HG02938 (cell line): Measurements from ENCODE around the gene GRAMD4.

Experiments
- ATAC-seq: cut with Tn5 transposase; IDR thresholded peaks from one replicate; pipeline ENCODE4 v1.9.1; 2021; ENCODE audit warnings: mild to moderate bottlenecking, moderate library complexity; ENCODE audit not compliant: unreplicated experiment

GRAMD4 gene

DNA sequence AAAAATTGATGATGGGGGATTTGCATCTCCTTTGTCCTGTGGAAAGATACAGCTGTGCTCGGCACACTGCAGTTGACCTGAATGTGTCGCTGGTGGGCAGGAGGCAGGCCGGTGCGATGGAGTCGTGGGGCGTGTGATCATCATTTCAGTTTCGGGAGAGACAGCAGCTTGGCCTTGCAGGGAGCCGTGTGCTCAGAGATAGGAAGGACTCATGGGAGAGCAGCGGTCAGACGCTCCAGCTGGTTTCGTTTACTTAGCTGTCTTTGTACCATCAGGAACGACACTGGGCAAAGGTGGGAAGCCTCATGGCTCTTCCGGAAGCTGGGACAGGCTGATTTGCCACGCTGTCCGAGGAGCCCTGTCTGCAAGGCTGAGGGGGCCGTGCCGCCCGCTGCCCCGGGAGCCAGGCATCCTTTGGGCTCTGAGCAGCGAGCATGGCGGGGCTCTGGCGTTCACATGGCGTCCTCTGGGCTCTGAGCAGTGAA is 32.7 kb downstream of the GRAMD4 start:
- ATAC-seq = no peak

DNA sequence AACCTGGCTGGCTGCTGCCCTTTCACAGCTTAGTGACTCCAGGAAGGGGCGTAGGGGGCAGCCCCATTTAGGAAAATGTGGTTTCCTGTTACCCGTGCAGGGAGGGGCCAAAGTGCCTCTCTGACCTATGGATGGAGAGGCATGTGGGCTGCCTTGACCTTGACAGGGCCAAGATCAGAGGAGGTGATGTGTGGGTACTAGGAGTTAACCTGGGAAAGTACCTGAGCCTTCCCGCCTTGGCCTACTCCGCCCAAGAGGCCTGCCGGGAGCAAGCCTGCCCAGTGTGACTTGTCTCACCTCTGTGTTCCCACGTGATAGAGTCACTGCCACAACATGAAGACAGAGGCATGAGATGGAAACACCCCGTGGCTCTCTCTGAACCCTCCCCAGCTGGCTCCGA is 33.4 kb downstream of the GRAMD4 start:
- ATAC-seq = no peak

DNA sequence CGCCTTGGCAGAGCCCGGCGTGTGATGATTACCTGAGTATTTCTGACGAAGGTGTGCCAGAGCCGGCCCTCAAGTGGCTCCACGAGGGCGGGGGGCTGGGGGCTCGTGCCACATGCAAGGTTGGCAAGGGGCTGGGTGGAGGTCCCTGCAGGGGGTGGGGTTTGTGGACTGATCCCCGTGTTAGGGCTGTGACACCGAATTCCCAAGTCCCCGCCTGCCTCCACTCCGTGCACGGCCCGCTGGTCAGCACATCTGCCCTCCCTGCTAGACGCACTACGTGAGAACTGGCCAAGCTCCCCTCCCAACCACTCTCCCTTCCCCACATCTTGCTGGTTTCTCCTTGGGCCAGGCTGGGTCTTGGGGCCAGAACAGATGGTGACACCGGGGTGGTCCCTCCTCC is 34.2 kb downstream of the GRAMD4 start:
- ATAC-seq = no peak

DNA sequence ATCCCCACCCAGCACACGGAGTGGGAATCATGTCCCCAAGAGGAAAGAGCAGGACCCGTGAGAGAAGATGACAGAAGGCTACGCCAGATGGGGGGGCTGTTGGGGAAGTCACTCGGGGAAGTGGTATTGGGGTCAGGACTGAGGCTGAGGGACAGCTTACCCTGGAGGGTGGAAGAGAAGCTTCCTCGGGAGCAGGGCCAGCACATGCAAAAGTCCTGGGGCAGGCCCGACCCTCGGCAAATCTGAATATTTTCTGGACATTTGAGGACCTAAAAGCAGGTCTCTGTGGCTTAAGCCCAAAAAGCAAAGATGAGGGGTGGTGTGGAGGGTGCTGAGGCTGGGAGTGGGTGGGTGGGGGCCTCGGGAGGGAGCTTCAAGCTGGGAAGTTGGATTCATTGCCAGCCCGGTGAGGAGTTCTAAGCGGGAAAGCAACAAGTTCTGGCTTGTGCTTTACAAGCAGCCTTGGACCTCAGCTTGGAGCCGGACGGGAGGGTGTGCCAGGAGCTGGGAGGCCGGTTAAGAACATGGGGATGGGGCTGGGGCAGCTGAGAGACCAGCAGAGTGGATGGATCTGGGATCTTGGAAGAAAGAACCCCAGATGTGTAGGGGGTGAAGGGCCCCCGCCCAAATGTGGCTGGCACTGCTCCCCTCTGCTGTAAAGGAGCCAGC is 34.9 kb downstream of the GRAMD4 start:
- ATAC-seq = no peak

DNA sequence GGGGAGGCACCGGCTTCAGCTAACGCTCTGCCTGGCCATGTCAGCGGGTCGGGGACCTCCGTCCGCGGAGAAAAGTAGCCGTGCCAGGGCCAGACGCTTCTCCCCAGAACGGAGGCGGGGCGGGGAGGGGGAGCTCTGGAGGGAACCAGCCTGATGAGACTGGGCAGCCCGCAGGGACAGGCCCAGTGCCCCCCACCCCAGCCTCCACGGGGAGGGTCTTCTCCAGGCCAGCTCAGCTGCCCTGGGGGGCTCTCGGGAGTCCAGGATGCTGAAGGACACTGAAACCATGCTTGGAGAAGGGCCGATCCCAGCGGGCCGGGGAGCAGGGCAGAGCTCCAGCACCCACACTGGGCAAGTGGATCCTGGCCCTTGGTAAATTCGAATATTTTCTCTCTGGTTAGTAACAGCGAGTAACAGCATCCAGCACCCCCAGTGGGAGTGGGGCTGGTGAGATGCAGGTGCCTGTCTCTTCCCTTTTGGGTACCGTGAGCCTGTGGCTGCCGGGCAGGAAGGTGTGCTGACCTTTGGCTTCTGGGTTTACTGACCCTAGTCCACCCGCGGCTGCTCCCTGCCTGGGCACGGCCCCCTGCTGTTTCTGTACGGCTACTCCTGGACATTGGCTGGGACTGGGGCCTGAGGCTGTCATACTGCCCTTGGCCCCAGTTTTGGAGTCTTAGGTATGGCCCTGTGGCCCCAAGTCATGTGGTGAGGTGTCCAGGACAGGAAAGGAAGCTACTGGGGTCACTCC is 35.8 kb downstream of the GRAMD4 start:
- no peak for ATAC-seq

DNA sequence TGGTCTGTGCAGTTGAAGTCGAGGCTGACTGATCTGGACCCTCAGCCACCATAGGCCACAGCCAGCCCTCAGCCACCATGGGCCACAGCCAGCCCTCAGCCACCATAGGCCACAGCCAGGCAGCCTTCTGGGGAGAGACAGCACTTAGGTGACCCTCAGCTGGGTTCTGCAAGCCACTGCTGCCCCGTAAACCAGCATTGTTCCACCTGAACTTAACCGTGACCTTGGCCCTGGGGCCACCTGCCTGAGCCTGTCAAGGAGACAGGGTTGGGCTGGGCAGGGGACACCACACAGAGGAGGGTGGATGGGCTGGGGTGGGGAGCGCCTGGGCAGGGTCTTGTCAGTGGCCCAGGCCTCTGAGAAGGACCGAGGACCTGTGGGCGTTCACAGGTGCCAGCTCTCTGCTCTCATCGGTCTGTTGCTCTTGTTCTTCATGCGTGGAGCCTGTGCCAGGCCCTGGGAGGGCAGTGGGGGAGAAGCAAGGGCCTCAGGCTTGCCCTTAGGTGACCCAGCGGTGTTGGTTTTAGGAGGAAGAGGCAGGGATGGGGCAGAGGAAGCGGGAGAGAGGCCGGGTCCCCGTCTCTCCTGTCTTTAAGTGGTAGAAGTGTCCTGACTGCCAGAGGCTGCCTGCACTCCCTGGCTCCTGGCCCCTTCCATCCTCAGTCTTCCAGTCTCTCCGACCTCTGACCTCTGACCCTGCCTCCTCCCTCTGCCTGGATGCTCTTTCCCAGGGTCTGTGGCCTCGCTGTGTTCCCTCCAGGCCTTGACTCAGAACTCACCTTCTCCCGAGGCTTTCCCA is 36.9 kb downstream of the GRAMD4 start:
- no peak for ATAC-seq

DNA sequence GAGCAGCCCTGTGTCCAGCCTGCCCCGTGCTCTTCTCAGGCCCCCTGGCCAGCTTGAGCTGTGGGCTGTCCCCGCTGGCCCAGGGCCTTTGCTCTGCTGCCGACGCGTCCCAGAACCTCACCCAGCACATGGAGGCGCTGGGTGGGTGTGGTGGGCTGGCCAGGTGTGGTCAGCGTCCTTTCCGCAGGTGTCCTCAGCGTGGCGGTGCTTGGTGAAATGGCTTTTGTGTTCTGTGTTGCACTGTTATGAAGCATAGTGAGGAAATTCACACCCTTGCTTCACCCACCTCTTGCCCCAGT is 37.4 kb downstream of the GRAMD4 start:
- ATAC-seq = no peak

DNA sequence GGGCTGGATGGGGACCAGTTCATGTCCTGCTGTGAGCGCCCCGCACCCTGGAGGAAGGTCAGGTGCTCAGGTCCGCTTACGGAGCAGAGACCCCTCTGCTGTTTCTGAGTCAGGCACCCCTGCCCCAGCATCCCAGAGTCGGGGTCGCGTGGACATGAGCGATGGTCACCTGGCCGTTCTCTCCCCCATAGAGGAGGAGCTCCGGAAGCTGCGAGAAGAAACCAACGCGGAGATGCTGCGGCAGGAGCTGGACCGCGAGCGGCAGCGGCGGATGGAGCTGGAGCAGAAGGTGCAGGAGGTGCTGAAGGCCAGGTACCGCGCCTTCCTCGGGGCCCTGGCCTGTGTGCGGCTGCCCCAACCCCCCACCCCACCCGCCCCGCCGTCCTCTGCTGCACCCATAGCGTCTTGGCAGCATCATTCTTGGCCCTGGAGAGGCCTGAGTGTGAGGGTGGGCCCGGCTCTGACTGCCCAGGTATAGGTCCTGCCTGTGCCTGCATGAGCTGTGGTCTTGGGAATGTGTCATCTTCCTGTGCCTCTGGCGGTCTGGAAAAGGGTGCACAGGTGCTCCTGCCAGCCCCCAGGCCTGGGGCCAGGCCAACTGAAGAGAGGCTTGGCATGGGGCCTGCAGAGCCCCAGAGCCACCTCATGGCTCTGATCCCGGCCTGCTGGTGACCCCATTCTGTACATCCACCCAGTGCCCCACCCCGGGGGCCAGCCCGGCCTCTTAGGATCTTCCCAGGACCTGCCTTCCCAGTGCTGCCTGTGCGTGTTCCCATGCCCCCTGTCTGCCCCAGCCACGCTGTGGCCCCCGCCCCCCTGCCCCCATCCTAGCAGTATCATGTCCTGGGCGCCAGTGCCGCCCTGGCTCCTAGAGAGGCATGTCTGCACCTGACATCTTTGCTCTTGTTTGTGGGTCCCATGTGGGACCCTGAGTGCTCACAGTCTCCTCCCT is 38.1 kb downstream of the GRAMD4 start:
- ATAC-seq = no peak

DNA sequence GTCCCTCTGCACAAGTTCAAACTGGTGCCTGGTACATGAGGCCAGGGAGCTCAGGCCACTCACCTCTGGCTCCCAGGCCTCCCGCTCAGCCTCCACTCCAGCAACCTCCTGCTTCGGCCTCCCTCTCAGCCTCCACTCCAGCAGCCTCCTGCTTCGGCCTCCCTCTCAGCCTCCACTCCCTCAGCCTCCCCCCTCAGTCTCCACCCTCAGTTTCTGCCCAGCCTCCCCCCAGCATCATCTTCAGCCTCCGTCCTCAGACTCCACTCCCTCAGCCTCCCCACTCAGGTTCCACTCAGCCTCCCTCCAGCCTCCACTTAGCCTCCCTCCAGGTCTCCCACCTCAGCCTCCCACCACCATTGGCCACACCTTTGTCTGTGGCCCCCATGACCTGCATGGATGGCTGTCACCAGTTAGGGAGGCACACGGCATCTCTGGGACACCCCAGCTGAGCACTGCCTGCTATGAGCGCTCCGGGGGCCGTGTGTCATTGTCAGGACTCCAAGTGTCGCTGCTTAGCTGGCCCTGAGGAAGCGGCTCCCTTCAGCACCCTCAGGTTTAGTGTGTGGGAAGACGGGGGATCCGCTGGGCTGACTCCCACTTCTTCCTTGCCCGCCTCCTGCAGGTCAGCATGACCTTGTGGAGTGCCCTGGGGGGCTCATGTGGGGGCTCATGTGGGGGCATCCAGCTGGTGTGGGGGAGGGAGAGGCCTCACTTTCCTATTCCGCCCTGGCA is 39.0 kb downstream of the GRAMD4 start:
- ATAC-seq = no peak

DNA sequence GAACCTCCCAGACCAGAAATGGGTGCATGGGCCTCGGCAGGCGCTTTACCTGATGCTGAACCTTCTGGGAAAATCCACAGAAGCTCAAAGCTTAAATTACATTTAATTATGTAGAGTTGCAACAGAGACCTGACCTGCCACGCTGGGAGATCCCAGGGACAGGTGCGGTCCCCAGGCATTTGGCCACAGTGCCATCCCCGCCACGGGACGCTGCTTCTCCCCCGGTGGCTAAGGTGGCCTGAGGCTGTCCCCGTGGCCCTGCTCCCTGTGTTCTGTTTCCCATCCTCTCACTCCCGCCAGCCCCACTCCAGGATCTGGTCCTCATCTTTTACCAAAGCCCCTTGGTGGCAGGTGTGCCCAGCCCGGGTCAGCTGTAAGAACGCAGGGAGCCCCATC is 39.6 kb downstream of the GRAMD4 start:
- no peak for ATAC-seq

DNA sequence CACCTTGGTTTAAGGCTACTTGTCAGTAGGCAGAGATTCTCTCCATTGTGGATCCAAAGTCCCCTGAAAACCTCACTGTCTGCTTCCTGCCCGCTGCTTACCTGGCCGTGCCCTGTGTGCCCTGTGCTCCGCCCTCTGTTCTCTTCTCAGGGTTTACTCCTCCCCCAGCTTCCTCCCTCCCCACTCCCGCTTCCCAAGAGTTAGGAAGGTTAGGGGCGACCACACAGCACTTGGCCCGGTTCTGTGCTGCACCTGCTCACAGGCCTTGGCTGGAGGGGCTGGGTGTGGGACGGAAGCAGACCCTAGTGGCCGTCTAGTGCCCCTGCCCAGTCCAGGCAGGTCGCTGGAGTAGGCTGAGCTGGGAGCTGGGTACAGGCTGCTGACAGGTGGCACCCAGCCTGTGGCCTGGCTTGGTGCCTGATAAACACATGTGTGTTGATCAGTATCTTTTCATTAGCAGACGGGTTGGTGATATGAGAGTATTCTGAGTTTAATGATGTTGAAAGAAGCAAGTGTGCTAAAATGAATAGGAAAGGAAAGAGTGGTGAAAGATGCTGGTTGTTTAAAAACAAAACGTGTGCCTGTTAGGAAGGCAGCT is 40.5 kb downstream of the GRAMD4 start:
- no peak for ATAC-seq

DNA sequence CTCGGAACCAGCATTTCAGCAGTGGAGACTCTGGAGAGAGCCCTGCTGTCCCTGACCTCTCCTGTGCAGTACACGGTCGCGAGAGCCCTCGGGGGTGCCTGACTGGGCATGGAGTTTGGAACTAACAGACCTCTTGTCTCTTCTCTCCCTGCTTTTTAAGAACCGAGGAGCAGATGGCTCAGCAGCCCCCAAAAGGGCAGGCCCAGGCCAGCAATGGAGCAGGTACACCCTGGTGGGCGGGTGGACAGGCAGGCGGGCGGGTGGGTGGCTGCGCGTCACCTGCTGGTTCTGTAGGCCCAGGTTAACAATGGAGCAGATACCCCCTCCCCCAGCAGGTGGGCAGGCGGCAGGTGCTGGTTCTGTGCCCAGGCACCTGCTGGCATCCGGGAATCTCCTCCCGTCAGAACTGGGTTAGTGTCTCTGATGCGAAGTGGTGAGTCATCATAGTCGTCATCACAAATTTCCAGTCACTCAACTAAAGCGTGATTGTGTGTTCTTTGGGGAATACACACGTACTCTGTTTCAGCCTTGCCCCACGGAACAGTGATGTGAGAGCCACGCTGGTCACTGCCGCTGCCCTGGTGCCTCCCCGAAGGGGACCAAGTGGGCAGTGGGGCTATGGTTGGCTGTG is 41.1 kb downstream of the GRAMD4 start:
- no peak for ATAC-seq

DNA sequence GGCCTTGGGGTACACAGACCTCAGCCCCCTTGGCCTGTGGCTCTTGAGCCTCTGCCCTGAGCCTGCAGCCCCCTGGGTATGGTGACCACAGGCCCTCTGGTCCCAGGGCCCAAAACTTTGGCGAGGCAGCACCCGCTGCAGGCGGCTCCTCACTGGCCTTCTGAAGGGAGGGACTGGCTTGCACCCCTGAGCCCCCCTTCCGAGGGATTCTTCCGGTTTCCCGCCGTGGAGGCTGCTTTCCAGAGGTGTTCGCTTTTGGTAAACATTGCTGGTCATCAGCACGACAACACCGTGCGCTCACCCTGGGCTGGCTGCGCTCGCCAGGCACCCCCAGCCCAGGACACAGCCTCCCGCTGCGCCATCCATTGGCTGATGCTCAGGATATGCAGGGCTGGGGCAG is 42.0 kb downstream of the GRAMD4 start:
- ATAC-seq = no peak

DNA sequence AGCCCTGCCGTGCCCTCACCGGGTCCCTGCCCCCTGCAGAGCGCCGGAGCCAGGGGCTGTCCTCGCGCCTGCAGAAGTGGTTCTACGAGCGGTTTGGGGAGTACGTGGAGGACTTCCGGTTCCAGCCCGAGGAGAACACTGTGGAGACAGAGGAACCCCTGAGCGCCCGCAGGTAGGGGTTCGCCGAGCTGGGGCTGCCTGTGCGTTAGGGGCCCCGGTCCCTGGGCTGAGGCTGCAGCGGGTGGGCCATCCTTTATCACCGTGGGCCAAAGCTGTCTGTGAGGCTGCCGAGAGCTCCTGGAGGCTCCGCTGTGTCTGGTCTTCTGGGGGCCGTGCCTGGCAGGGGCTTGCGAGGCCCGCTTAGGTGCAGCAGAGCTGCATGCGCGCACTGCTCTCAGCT is 42.8 kb downstream of the GRAMD4 start:
- no peak for ATAC-seq

DNA sequence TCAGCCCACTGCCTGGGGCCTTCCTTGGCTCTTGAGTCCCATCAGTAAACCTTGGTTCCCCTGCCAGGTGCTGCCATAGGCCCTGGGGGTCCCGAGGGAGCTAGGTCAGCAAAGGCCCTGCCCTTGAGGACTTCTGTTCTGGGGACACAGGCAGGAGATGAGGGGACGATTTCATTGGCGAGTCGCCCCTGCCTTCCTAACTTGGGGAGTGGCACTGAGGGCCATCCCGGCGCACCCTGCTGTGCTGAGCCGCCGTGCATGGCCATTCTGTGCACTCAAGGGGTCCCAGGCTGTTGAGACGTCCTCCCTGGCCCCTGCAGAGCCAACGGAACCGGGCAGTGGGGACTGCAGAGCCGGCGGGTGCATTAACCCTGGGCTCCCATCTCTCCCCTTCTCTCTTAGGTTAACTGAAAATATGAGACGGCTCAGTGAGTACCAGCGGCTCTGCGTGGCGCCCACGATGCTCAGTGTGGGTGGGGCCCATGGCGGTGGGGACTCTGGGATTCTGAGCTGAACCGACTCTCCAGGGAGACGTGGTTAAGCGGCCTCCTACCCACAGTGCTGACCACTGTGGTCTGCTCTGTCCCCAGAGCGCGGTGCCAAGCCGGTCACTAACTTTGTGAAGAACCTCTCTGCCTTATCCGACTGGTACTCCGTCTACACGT is 43.4 kb downstream of the GRAMD4 start:
- ATAC-seq = no peak

DNA sequence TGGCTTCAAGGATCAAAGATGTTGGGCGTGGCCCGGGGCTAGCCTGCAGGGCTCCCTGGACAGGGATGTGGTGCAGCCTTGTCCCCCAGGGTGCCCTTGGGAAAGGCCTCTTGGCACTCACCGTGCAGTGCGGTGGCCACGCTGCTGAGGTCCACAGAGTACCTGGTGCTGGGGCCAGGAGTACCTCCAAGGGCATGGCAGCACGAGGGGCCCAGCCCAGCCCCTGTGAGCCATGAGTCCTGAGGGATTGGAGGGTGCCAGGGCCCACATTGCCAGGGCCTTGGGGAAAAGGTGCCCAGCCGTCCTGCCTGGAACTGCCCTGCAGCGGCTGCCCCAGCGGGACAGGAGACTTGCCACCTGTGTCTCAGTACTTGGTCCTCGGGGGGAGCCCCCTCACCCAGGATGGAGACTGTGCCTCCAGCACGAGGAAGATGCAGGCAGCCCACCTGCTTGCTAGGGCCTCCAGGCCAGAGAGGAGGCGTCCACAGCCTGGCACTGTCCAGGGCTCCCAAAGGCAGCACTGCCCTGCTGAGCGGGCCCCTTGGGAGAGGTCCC is 44.2 kb downstream of the GRAMD4 start:
- ATAC-seq = no peak

DNA sequence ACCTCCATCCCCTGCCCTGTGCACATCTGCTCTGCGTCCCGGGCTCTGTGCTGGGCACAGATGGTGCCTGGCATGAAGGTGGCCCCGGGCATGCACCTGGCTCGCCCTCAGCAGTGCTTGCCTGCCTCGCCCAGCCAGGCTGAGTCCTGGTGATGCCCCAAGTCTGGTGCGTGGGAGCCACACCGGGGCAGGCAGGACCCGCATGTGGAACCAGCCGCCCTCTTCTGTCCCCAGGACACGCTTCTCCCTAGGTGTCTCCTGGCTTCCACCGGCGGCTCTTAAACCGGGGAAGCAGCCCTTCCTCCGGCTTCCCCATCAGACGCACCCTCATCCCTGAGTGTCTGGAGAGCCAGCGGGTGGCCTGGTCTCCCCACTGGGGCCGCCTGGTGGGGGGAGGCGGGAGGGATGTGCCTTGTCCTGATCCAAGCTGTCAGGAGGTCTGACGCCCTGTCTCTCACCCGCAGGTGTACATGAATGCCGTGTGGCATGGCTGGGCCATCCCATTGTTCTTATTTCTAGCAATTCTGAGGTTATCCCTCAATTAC is 45.0 kb downstream of the GRAMD4 start:
- no peak for ATAC-seq

DNA sequence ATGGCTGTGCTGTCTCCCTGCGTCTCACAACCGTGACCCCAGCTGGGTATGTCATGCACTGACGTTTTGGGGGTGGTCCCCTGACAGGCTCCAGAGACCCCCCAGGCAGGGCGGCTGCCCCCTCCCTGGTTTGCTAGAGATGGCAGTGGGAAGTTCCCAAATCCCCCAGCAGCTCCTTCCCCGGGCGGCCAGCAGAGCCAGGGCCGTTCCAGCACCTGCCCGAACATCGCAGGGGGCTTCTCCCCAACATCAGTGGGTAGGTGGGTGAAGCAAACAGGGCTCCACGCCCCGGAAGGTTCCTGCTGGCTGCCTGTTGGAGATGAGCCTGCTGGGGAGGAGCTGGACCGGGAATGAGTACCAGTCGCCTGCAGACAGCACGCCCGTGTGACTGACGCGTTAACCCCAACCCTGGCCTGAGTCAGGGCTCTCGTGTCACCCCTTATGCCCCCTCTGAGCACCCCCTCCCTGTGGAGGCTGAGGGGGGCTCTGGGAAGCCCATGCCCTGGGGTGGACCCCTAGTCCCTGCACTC is 45.6 kb downstream of the GRAMD4 start:
- no peak for ATAC-seq
